Ascending aorta (tissue), 2 donors: ENCODE measurements around the gene INCA1. TPM values are rescaled to one million over a fixed set of nuclear protein-coding genes. Genes with fewer than 3 reads are reported as not detected.

Experiments used
- DNase-seq, 2 donors: peaks; one replicate each; pipeline ENCODE4 v3.0.0-alpha.2; 2019; ENCODE audit warnings: low spot score in 2 of 2
- H3K27ac ChIP-seq, 2 donors: fragments of 200-600 bp; sonication (generic); one replicate each; pipeline ENCODE4 v1.5.1; 2016 to 2017; ENCODE audit warnings: mild to moderate bottlenecking in 1 of 2
- H3K27me3 ChIP-seq: fragments of 200-600 bp; sonication (generic); one replicate; pipeline ENCODE4 v1.5.1; 2017
- H3K36me3 ChIP-seq, 2 donors: fragments of 200-600 bp; sonication (generic); one replicate each; pipeline ENCODE4 v1.5.1; 2016
- H3K4me1 ChIP-seq, 2 donors: fragments of 200-600 bp; sonication (generic); one replicate each; pipeline ENCODE4 v1.5.1; 2016 to 2017; ENCODE audit warnings: mild to moderate bottlenecking in 1 of 2
- H3K4me3 ChIP-seq, 2 donors: fragments of 200-600 bp; sonication (generic); one replicate each; pipeline ENCODE4 v1.5.1; 2016 to 2017; ENCODE audit warnings: mild to moderate bottlenecking in 1 of 2
- H3K9me3 ChIP-seq, 2 donors: fragments of 200-600 bp; sonication (generic); one replicate each; pipeline ENCODE4 v1.5.1; 2016
- CTCF ChIP-seq, 3 experiments: fragments of 200-600 bp in 2 of 3; fragments of 450-650 bp in 1 of 3; sonication (generic) in 2 of 3; IDR thresholded peaks; one replicate each; pipeline ENCODE4 v1.5.1; 2016 to 2019; ENCODE audit warnings: antibody characterized with exemption in 3 of 3, mild to moderate bottlenecking in 1 of 3, moderate library complexity in 1 of 3
- intact Hi-C: fragments of 100-400 bp; cut with DNase I; formaldehyde crosslinking; loops from one replicate; pipeline ENCODE4 v1.15.1; 2023
- total RNA-seq: library from RNA; depleted of rRNA; stranded (reverse); fragments of >200 nt; gene quantifications from one replicate; pipeline ENCODE4 v1.1.0, GENCODE V29; 2016

The INCA1 gene
- total RNA-seq, 1 donor from 2014 or later: not detected

DNA sequence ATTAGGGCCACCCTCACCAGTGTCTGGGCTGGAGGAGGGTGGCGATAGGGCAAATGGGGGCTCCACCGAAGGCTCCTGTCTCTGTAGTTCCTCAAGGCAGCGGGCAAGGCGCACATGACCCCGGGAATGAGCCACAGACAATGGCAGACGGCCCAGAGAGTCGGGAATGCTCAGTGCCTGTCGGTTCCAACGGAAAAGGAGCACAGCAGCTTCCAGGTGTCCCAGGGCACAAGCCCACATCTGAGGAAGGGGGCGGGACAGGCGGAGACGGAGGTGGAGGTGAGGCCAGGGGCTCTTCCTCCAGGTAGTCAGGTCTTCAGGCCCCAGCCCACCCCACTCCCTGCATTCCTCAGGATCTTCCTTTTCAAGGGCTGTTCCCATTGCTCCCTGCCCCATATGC is 24.6 kb downstream of the INCA1 start:
- no peaks in the 10 kb centered on the region for H3K9me3 ChIP-seq
- no peak overlapping the region for H3K4me3 ChIP-seq
- DNase-seq: no peak
- H3K4me1 ChIP-seq: peaks cover 9 to 16% of the 10 kb centered on the region in 2 donors
- no peak for TF ChIP-seq CTCF (IDR thresholded peaks at IDR 0.05)
- peaks cover 38 to 66% of the 10 kb centered on the region in 2 donors for H3K36me3 ChIP-seq
- no peaks in the 10 kb centered on the region for H3K27me3 ChIP-seq
- intact Hi-C loops: no loop called here
- peak overlapping the region in 1 of 2 donors; percentile 47 for H3K27ac ChIP-seq

GRCh38 chr17:4972322-4972721 is 25.0 kb downstream of the INCA1 start:
- no peaks in the 10 kb centered on the region for H3K9me3 ChIP-seq
- no peak for TF ChIP-seq CTCF (IDR thresholded peaks at IDR 0.05)
- H3K36me3 ChIP-seq: peaks cover 34 to 62% of the 10 kb centered on the region in 2 donors
- H3K4me1 ChIP-seq: peaks cover 9 to 16% of the 10 kb centered on the region in 2 donors
- no peaks in the 10 kb centered on the region for H3K27me3 ChIP-seq
- intact Hi-C loops: no loop called here
- peak overlapping the region in 1 of 2 donors; percentile 16 for H3K27ac ChIP-seq
- H3K4me3 ChIP-seq: no peak overlapping the region
- DNase-seq: no peak

DNA sequence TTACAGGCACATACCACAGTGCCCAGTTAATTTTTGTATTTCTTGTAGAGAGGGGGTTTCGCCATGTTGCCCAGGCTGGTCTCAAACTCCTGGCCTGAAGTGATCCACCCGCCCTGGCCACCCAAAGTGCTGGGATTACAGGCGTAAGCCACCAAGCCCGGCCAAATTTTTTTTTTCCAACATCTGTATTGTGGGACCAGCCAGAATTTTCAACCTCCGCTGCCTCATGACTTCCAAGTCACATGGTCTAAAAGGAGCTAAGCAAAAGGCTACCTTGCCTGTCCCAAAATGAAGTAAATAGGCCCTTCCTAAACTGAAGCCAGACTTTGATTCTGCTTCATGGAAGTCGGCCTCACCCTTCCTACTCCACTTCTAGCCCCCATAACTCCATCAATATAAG is 25.5 kb downstream of the INCA1 start:
- H3K36me3 ChIP-seq: peaks cover 29 to 57% of the 10 kb centered on the region in 2 donors
- H3K4me1 ChIP-seq: peaks cover 9 to 16% of the 10 kb centered on the region in 2 donors
- intact Hi-C loops: no loop called here
- peak overlapping the region in 1 of 2 donors; percentile 16 for H3K27ac ChIP-seq
- H3K9me3 ChIP-seq: no peaks in the 10 kb centered on the region
- H3K27me3 ChIP-seq: no peaks in the 10 kb centered on the region
- no peak for TF ChIP-seq CTCF (IDR thresholded peaks at IDR 0.05)
- H3K4me3 ChIP-seq: no peak overlapping the region
- no peak for DNase-seq

GRCh38 chr17:4970273-4970672 is 27.0 kb downstream of the INCA1 start:
- H3K27me3 ChIP-seq: no peaks in the 10 kb centered on the region
- H3K4me3 ChIP-seq: no peak overlapping the region
- no peak for DNase-seq
- intact Hi-C loops: no loop called here
- H3K36me3 ChIP-seq: peaks cover 22 to 43% of the 10 kb centered on the region in 2 donors
- no peaks in the 10 kb centered on the region for H3K9me3 ChIP-seq
- no peak for TF ChIP-seq CTCF (IDR thresholded peaks at IDR 0.05)
- H3K4me1 ChIP-seq: peaks cover 9 to 25% of the 10 kb centered on the region in 2 donors
- peak overlapping the region; percentile 58 to 94 for H3K27ac ChIP-seq

DNA sequence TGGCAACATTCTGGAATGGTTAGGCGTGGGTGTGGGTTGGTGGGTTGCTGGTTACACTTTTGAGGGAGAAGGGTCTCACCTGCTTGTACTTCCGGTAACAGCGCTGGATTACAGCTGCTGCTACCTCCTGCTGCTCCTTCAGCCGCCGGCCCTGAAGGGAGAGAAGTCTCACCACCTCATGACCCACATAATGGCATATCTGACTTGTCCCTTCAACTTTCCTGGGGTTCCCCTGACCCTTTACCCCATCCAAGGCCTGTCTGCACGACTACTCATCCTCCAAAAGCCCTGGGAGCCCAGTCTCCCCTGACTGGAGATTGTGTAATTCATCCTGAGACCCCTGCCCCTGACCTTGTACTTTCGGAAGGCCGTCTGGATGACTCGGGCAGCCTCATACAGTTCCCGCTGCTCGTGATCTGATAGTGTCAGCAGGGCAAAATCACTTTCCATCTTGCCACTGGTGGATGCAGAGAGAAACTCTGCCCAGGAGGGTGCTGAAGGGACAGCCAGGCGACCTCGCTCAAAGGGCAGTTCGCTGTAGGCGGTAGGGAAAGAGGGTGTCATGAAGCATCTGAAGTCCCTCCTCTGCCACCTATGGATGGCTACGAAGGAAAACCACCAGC is 27.7 kb downstream of the INCA1 start:
- no peaks in the 10 kb centered on the region for H3K27me3 ChIP-seq
- no peak for DNase-seq
- peaks cover 22 to 42% of the 10 kb centered on the region in 2 donors for H3K36me3 ChIP-seq
- peak overlapping the region; percentile 58 to 94 for H3K27ac ChIP-seq
- peaks cover 9 to 25% of the 10 kb centered on the region in 2 donors for H3K4me1 ChIP-seq
- no peaks in the 10 kb centered on the region for H3K9me3 ChIP-seq
- H3K4me3 ChIP-seq: no peak overlapping the region
- intact Hi-C loops: loop anchor here (5.0 kb wide), 1 partner anchor 827 kb away; the partner anchor contains the start of genes CYB5D2 and ZZEF1
- no peak for TF ChIP-seq CTCF (IDR thresholded peaks at IDR 0.05)
